ENCODE measurements around the gene ARID3A.
A peak's percentile ranks its signal among the peaks of the same experiment; 100 is the strongest.
"Not testable (repeated sequence)": the region's sequence is repeated elsewhere in the genome, so short reads cannot be mapped to it uniquely, and the experiment has no call there.

The ARID3A gene

GRCh38 chr19:887072-887471, 38.8 kb upstream of the ARID3A start:
- Mint-ChIP-seq H3K36me3 (peaks cover 25 to 30% of the 10 kb centered on the region in 2 donors), H3K27me3 (no peaks in the 10 kb centered on the region), H3K27ac (no peak overlapping the region), H3K4me3 (no peak overlapping the region), H3K9me3 (no peaks in the 10 kb centered on the region), H3K4me1 (peaks cover 6 to 15% of the 10 kb centered on the region in 2 donors)
- DNase-seq (no peak), ATAC-seq (replicated peaks) (no peak)

- no peaks in the 10 kb centered on the region for H3K27me3 Mint-ChIP-seq
- H3K36me3 Mint-ChIP-seq: peaks cover 24 to 26% of the 10 kb centered on the region in 2 donors
- no peak for ATAC-seq (replicated peaks)
- H3K4me3 Mint-ChIP-seq: no peak overlapping the region
- no peaks in the 10 kb centered on the region for H3K9me3 Mint-ChIP-seq
- H3K27ac Mint-ChIP-seq: no peak overlapping the region
- DNase-seq: no peak
- H3K4me1 Mint-ChIP-seq: peaks cover 9 to 18% of the 10 kb centered on the region in 2 donors
Measured at GRCh38 chr19:887599-887998, 38.2 kb upstream of the ARID3A start.

GRCh38 chr19:888581-889385, 37.1 kb upstream of the ARID3A start:
- Mint-ChIP-seq H3K4me1 (peaks cover 12 to 27% of the 10 kb centered on the region in 2 donors), H3K4me3 (no peak overlapping the region), H3K36me3 (peaks cover 22 to 27% of the 10 kb centered on the region in 2 donors), H3K27ac (no peak overlapping the region), H3K9me3 (no peaks in the 10 kb centered on the region), H3K27me3 (no peaks in the 10 kb centered on the region)
- ATAC-seq (replicated peaks) (no peak), DNase-seq (no peak)

- ATAC-seq (replicated peaks): no peak
- no peak for DNase-seq
- Mint-ChIP-seq H3K36me3 (peaks cover 15 to 23% of the 10 kb centered on the region in 2 donors), H3K4me1 (peaks cover 12 to 31% of the 10 kb centered on the region in 2 donors), H3K27me3 (no peaks in the 10 kb centered on the region), H3K4me3 (no peak overlapping the region), H3K9me3 (no peaks in the 10 kb centered on the region), H3K27ac (no peak overlapping the region)
Measured at GRCh38 chr19:889662-890295, 36.1 kb upstream of the ARID3A start.

GRCh38 chr19:890831-891230, 35.0 kb upstream of the ARID3A start:
- H3K4me1 Mint-ChIP-seq: peaks cover 14 to 31% of the 10 kb centered on the region in 2 donors
- no peak for ATAC-seq (replicated peaks)

GRCh38 chr19:891421-892200, 34.2 kb upstream of the ARID3A start:
- not testable (repeated sequence) for H3K9me3 Mint-ChIP-seq; H3K27me3 Mint-ChIP-seq; ATAC-seq (replicated peaks); DNase-seq
- H3K36me3 Mint-ChIP-seq: peaks cover 18 to 27% of the 10 kb centered on the region in 2 donors
- H3K4me1 Mint-ChIP-seq: peaks cover 18 to 38% of the 10 kb centered on the region in 2 donors
- peak overlapping the region; percentile 80 for H3K27ac Mint-ChIP-seq
- peak overlapping the region; percentile 89 to 95 for H3K4me3 Mint-ChIP-seq

More at GRCh38 chr19:890831-891230, 35.0 kb upstream of the ARID3A start:
- Mint-ChIP-seq H3K27ac (no peak overlapping the region), H3K4me3 (peak overlapping the region; percentile 59 to 78), H3K9me3 (no peaks in the 10 kb centered on the region), H3K36me3 (peaks cover 11 to 20% of the 10 kb centered on the region in 2 donors), H3K27me3 (no peaks in the 10 kb centered on the region)
- no peak for DNase-seq

GRCh38 chr19:892243-892893, 33.5 kb upstream of the ARID3A start:
- peaks cover 20 to 30% of the 10 kb centered on the region in 2 donors for H3K36me3 Mint-ChIP-seq
- H3K27ac Mint-ChIP-seq: peak overlapping the region; percentile 97
- ATAC-seq (replicated peaks) (peak; percentile 28 to 41), DNase-seq (no peak)
- H3K27me3 Mint-ChIP-seq: no peaks in the 10 kb centered on the region
- H3K9me3 Mint-ChIP-seq: no peaks in the 10 kb centered on the region
- H3K4me3 Mint-ChIP-seq: peak overlapping the region; percentile 89 to 95
- H3K4me1 Mint-ChIP-seq: peaks cover 18 to 40% of the 10 kb centered on the region in 2 donors

- H3K27me3 Mint-ChIP-seq: no peaks in the 10 kb centered on the region
- H3K27ac Mint-ChIP-seq: peak within 1 kb of the TSS; percentile 100
- DNase-seq: peak; percentile 86
- H3K9me3 Mint-ChIP-seq: no peaks in the 10 kb centered on the region
- H3K36me3 Mint-ChIP-seq: peaks cover 26 to 31% of the 10 kb centered on the region in 2 donors
- H3K4me3 Mint-ChIP-seq: peak within 1 kb of the TSS; percentile 93 to 95
- H3K4me1 Mint-ChIP-seq: peaks cover 18 to 40% of the 10 kb centered on the region in 2 donors
- ATAC-seq (replicated peaks): peak; percentile 95
Measured at GRCh38 chr19:892894-893689, 32.7 kb upstream of the ARID3A start, which contains the start of the genes MED16 and RNU6-9. Gene MED16, minus strand, starts transcription at chr19:893187. Its CDS starts 2,056 bp downstream, at chr19:891131. Gene RNU6-9, plus strand, starts transcription at chr19:893484.

GRCh38 chr19:896434-896833, 29.4 kb upstream of the ARID3A start:
- no peak overlapping the region for H3K4me3 Mint-ChIP-seq
- no peak overlapping the region for H3K27ac Mint-ChIP-seq
- H3K4me1 Mint-ChIP-seq: peaks cover 17 to 36% of the 10 kb centered on the region in 2 donors
- no peak for ATAC-seq (replicated peaks)
- H3K36me3 Mint-ChIP-seq: peaks cover 29 to 39% of the 10 kb centered on the region in 2 donors
- no peak for DNase-seq
- H3K9me3 Mint-ChIP-seq: no peaks in the 10 kb centered on the region
- H3K27me3 Mint-ChIP-seq: no peaks in the 10 kb centered on the region

GRCh38 chr19:896999-897398, 28.8 kb upstream of the ARID3A start:
- H3K4me3 Mint-ChIP-seq: no peak overlapping the region
- no peaks in the 10 kb centered on the region for H3K27me3 Mint-ChIP-seq
- peaks cover 17 to 33% of the 10 kb centered on the region in 2 donors for H3K4me1 Mint-ChIP-seq
- DNase-seq (no peak), ATAC-seq (replicated peaks) (no peak)
- no peaks in the 10 kb centered on the region for H3K9me3 Mint-ChIP-seq
- H3K27ac Mint-ChIP-seq: no peak overlapping the region
- H3K36me3 Mint-ChIP-seq: peaks cover 29 to 41% of the 10 kb centered on the region in 2 donors

GRCh38 chr19:897442-898039, 28.3 kb upstream of the ARID3A start:
- ATAC-seq (replicated peaks) (no peak), DNase-seq (no peak)
- Mint-ChIP-seq H3K27me3 (no peaks in the 10 kb centered on the region), H3K27ac (no peak overlapping the region), H3K4me1 (peaks cover 14 to 29% of the 10 kb centered on the region in 2 donors), H3K9me3 (no peaks in the 10 kb centered on the region), H3K36me3 (peaks cover 25 to 43% of the 10 kb centered on the region in 2 donors), H3K4me3 (no peak overlapping the region)

GRCh38 chr19:898663-899062, 27.2 kb upstream of the ARID3A start:
- H3K4me1 Mint-ChIP-seq: peaks cover 10 to 21% of the 10 kb centered on the region in 2 donors
- peak overlapping the region; percentile 69 for H3K27ac Mint-ChIP-seq
- H3K9me3 Mint-ChIP-seq: no peaks in the 10 kb centered on the region
- DNase-seq (no peak), ATAC-seq (replicated peaks) (peak in 1 of 2 donors; percentile 36)
- peaks cover 23 to 39% of the 10 kb centered on the region in 2 donors for H3K36me3 Mint-ChIP-seq
- H3K27me3 Mint-ChIP-seq: no peaks in the 10 kb centered on the region
- no peak overlapping the region for H3K4me3 Mint-ChIP-seq

All from stimulated activated naive B cell treated with anti-CD40 and anti-IgM and Interleukin-4, amounts not matched to agents 10 μg/mL and 1 μg/mL and 100 μg/mL, for 72 hours (primary cell).